ENCODE results near the gene WNT3A.

The WNT3A gene

GRCh38 chr1:228068359-228068758, 61.6 kb downstream of the WNT3A start:
- Histone ChIP-seq H3K9ac (ENCODE audit: low read length) (no peak overlapping the region), H3K9me3 (ENCODE audit: control insufficient read depth, insufficient read depth, low read depth, low read length) (no peaks in the 10 kb centered on the region), H3K4me1 (ENCODE audit: control insufficient read depth, insufficient read depth, low read length) (peaks cover 20% of the 10 kb centered on the region; the same call in 1 of the 2 replicates), H3K4me3 (ENCODE audit: low read depth, low read length) (no peak overlapping the region), H3K27ac (ENCODE audit: low read depth, low read length) (no peak overlapping the region), H3K36me3 (ENCODE audit: control insufficient read depth, insufficient read depth, low read length) (no peaks in the 10 kb centered on the region), H3K27me3 (ENCODE audit: control insufficient read depth, insufficient read depth, low read length) (peaks cover 96% of the 10 kb centered on the region)

- H3K27ac ChIP-seq (ENCODE audit: low read depth, low read length) = no peak overlapping the region
- H3K9me3 ChIP-seq (ENCODE audit: control insufficient read depth, insufficient read depth, low read depth, low read length) = no peaks in the 10 kb centered on the region
- H3K9ac ChIP-seq (ENCODE audit: low read length) = no peak overlapping the region
- H3K36me3 ChIP-seq (ENCODE audit: control insufficient read depth, insufficient read depth, low read length) = no peaks in the 10 kb centered on the region
- no peak overlapping the region for H3K4me3 ChIP-seq (ENCODE audit: low read depth, low read length)
- H3K4me1 ChIP-seq (ENCODE audit: control insufficient read depth, insufficient read depth, low read length) = peaks cover 13% of the 10 kb centered on the region; the same call in 1 of the 2 replicates
- peaks cover 98% of the 10 kb centered on the region for H3K27me3 ChIP-seq (ENCODE audit: control insufficient read depth, insufficient read depth, low read length)
Observed at GRCh38 chr1:228070173-228070572, 63.4 kb downstream of the WNT3A start.

- no peaks in the 10 kb centered on the region for H3K9me3 ChIP-seq (ENCODE audit: control insufficient read depth, insufficient read depth, low read depth, low read length)
- peaks cover 98% of the 10 kb centered on the region for H3K27me3 ChIP-seq (ENCODE audit: control insufficient read depth, insufficient read depth, low read length)
- no peaks in the 10 kb centered on the region for H3K36me3 ChIP-seq (ENCODE audit: control insufficient read depth, insufficient read depth, low read length)
- no peak overlapping the region for H3K27ac ChIP-seq (ENCODE audit: low read depth, low read length)
- no peak overlapping the region for H3K9ac ChIP-seq (ENCODE audit: low read length)
- no peak overlapping the region for H3K4me3 ChIP-seq (ENCODE audit: low read depth, low read length)
- H3K4me1 ChIP-seq (ENCODE audit: control insufficient read depth, insufficient read depth, low read length) = peaks cover 8% of the 10 kb centered on the region; the same call in 1 of the 2 replicates
Observed at GRCh38 chr1:228070851-228071250, 64.1 kb downstream of the WNT3A start.

- H3K27ac ChIP-seq (ENCODE audit: low read depth, low read length) = no peak overlapping the region
- H3K4me3 ChIP-seq (ENCODE audit: low read depth, low read length) = no peak overlapping the region
- no peaks in the 10 kb centered on the region for H3K36me3 ChIP-seq (ENCODE audit: control insufficient read depth, insufficient read depth, low read length)
- H3K4me1 ChIP-seq (ENCODE audit: control insufficient read depth, insufficient read depth, low read length) = peaks cover 8% of the 10 kb centered on the region; the same call in 1 of the 2 replicates
- H3K9ac ChIP-seq (ENCODE audit: low read length) = no peak overlapping the region
- H3K27me3 ChIP-seq (ENCODE audit: control insufficient read depth, insufficient read depth, low read length) = peaks cover 98% of the 10 kb centered on the region
- H3K9me3 ChIP-seq (ENCODE audit: control insufficient read depth, insufficient read depth, low read depth, low read length) = no peaks in the 10 kb centered on the region
Observed at GRCh38 chr1:228071839-228072657, 65.2 kb downstream of the WNT3A start.

- Histone ChIP-seq H3K27me3 (ENCODE audit: control insufficient read depth, insufficient read depth, low read length) (peaks cover 98% of the 10 kb centered on the region), H3K9ac (ENCODE audit: low read length) (no peak overlapping the region), H3K4me3 (ENCODE audit: low read depth, low read length) (no peak overlapping the region), H3K4me1 (ENCODE audit: control insufficient read depth, insufficient read depth, low read length) (peaks cover 8% of the 10 kb centered on the region; the same call in 1 of the 2 replicates), H3K9me3 (ENCODE audit: control insufficient read depth, insufficient read depth, low read depth, low read length) (no peaks in the 10 kb centered on the region), H3K36me3 (ENCODE audit: control insufficient read depth, insufficient read depth, low read length) (no peaks in the 10 kb centered on the region), H3K27ac (ENCODE audit: low read depth, low read length) (no peak overlapping the region)
Observed at GRCh38 chr1:228072658-228073043, 65.9 kb downstream of the WNT3A start.

- Histone ChIP-seq H3K9ac (ENCODE audit: low read length) (no peak overlapping the region), H3K9me3 (ENCODE audit: control insufficient read depth, insufficient read depth, low read depth, low read length) (no peaks in the 10 kb centered on the region), H3K27me3 (ENCODE audit: control insufficient read depth, insufficient read depth, low read length) (peaks cover 96% of the 10 kb centered on the region)
Observed at GRCh38 chr1:228073061-228073856, 66.5 kb downstream of the WNT3A start.

GRCh38 chr1:228073857-228074545, 67.2 kb downstream of the WNT3A start:
- Histone ChIP-seq H3K4me1 (ENCODE audit: control insufficient read depth, insufficient read depth, low read length) (peaks cover 13% of the 10 kb centered on the region; the same call in 1 of the 2 replicates), H3K9me3 (ENCODE audit: control insufficient read depth, insufficient read depth, low read depth, low read length) (no peaks in the 10 kb centered on the region), H3K27ac (ENCODE audit: low read depth, low read length) (no peak overlapping the region), H3K4me3 (ENCODE audit: low read depth, low read length) (no peak overlapping the region), H3K36me3 (ENCODE audit: control insufficient read depth, insufficient read depth, low read length) (no peaks in the 10 kb centered on the region), H3K27me3 (ENCODE audit: control insufficient read depth, insufficient read depth, low read length) (peaks cover 89% of the 10 kb centered on the region), H3K9ac (ENCODE audit: low read length) (no peak overlapping the region)

More at GRCh38 chr1:228073061-228073856, 66.5 kb downstream of the WNT3A start:
- H3K27ac ChIP-seq (ENCODE audit: low read depth, low read length) = no peak overlapping the region
- no peaks in the 10 kb centered on the region for H3K36me3 ChIP-seq (ENCODE audit: control insufficient read depth, insufficient read depth, low read length)
- no peak overlapping the region for H3K4me3 ChIP-seq (ENCODE audit: low read depth, low read length)
- H3K4me1 ChIP-seq (ENCODE audit: control insufficient read depth, insufficient read depth, low read length) = peaks cover 8% of the 10 kb centered on the region; the same call in 1 of the 2 replicates

GRCh38 chr1:228074954-228075730, 68.3 kb downstream of the WNT3A start:
- no peak overlapping the region for H3K27ac ChIP-seq (ENCODE audit: low read depth, low read length)
- peaks cover 86% of the 10 kb centered on the region for H3K27me3 ChIP-seq (ENCODE audit: control insufficient read depth, insufficient read depth, low read length)
- H3K36me3 ChIP-seq (ENCODE audit: control insufficient read depth, insufficient read depth, low read length) = no peaks in the 10 kb centered on the region
- H3K9me3 ChIP-seq (ENCODE audit: control insufficient read depth, insufficient read depth, low read depth, low read length) = no peaks in the 10 kb centered on the region
- H3K4me1 ChIP-seq (ENCODE audit: control insufficient read depth, insufficient read depth, low read length) = peaks cover 15% of the 10 kb centered on the region; the same call in 1 of the 2 replicates
- H3K9ac ChIP-seq (ENCODE audit: low read length) = no peak overlapping the region
- no peak overlapping the region for H3K4me3 ChIP-seq (ENCODE audit: low read depth, low read length)

GRCh38 chr1:228075801-228076271, 69.0 kb downstream of the WNT3A start:
- Histone ChIP-seq H3K9me3 (ENCODE audit: control insufficient read depth, insufficient read depth, low read depth, low read length) (no peaks in the 10 kb centered on the region), H3K27ac (ENCODE audit: low read depth, low read length) (no peak overlapping the region), H3K27me3 (ENCODE audit: control insufficient read depth, insufficient read depth, low read length) (peaks cover 79% of the 10 kb centered on the region), H3K4me1 (ENCODE audit: control insufficient read depth, insufficient read depth, low read length) (peaks cover 15% of the 10 kb centered on the region; the same call in 1 of the 2 replicates), H3K36me3 (ENCODE audit: control insufficient read depth, insufficient read depth, low read length) (no peaks in the 10 kb centered on the region), H3K9ac (ENCODE audit: low read length) (no peak overlapping the region), H3K4me3 (ENCODE audit: low read depth, low read length) (no peak overlapping the region)

GRCh38 chr1:228076796-228077430, 70.1 kb downstream of the WNT3A start:
- H3K27me3 ChIP-seq (ENCODE audit: control insufficient read depth, insufficient read depth, low read length) = peaks cover 68% of the 10 kb centered on the region
- H3K9me3 ChIP-seq (ENCODE audit: control insufficient read depth, insufficient read depth, low read depth, low read length) = no peaks in the 10 kb centered on the region
- H3K36me3 ChIP-seq (ENCODE audit: control insufficient read depth, insufficient read depth, low read length) = no peaks in the 10 kb centered on the region
- no peak overlapping the region for H3K9ac ChIP-seq (ENCODE audit: low read length)
- H3K27ac ChIP-seq (ENCODE audit: low read depth, low read length) = no peak overlapping the region
- H3K4me3 ChIP-seq (ENCODE audit: low read depth, low read length) = no peak overlapping the region
- peaks cover 20% of the 10 kb centered on the region; the same call in 1 of the 2 replicates for H3K4me1 ChIP-seq (ENCODE audit: control insufficient read depth, insufficient read depth, low read length)
